ENCODE results near the gene ZNF609. TPM values are rescaled to one million over a fixed set of nuclear protein-coding genes. Genes with fewer than 3 reads are reported as not detected.

The ZNF609 gene
- total RNA-seq, 1 experiment from 2014 or later = 31.0 TPM

DNA sequence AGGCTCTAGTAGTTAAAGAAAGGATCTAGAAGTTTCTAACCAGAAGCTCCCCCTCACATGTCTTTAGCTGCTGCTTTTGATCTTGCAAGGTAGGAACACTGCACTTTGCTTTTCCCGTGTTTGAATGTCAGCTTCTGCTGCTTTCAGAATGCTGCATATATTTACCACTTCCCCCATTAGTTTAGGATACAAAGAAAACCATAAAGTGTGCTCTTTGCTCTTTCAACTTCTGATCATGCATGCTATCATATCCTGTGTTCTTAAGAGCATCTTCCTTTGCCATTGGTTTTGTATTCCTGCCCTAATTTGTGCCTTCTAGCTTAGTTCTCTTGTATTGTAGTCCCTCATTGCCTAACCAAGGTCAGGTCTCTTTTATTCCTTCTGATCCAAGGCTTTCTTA is 43.3 kb downstream of the ZNF609 start:
- no peaks in the 10 kb centered on the region for H3K9me3 ChIP-seq (ENCODE audit: control insufficient read depth in 1 of 2, insufficient read depth in 1 of 2, low read depth in 1 of 2, low read length in 2 of 2)
- H3K9me2 ChIP-seq (ENCODE audit: insufficient read depth) = no peaks in the 10 kb centered on the region
- H3K4me2 ChIP-seq (ENCODE audit: low read length) = no peak overlapping the region
- no peak for DNase-seq (ENCODE audit: low read depth, low spot score)
- no peaks in the 10 kb centered on the region; the same call in none of the 2 replicates for H4K20me1 ChIP-seq (ENCODE audit: insufficient read depth)
- BruUV-seq (replicated peaks) = no TSS peak
- ChIA-PET POLR2A (no interaction called here), RAD21 (ENCODE audit: low non-redundant PET in 1 of 2, low total read pairs in 2 of 2, uncharacterized antibody in 2 of 2, unreplicated experiment in 2 of 2) (no interaction called here), CTCF (interaction anchor here (0.8 kb wide), 1 partner anchor 16 kb away, joined by 3 read pairs; no protein-coding TSS in a partner anchor)
- TF ChIP-seq SIN3A (IDR thresholded peaks at IDR 0.05; ENCODE audit: low read depth) (no peak), ELF1 (IDR thresholded peaks at IDR 0.05; ENCODE audit: borderline replicate concordance, low read depth) (no peak), CEBPB (IDR thresholded peaks at IDR 0.05; ENCODE audit: low read depth) (no peak), EZH2 (IDR thresholded peaks at IDR 0.05) (no peak), CBX3 (IDR thresholded peaks at IDR 0.05; ENCODE audit: low read depth) (no peak)
- peaks cover 23 to 26% of the 10 kb centered on the region in 2 experiments; a peak in 3 of 4 replicates for H3K36me3 ChIP-seq (ENCODE audit: control insufficient read depth in 1 of 2, insufficient read depth in 2 of 2, low read length in 2 of 2)
- no peaks in the 10 kb centered on the region for H3K4me1 ChIP-seq (ENCODE audit: control insufficient read depth in 1 of 2, insufficient read depth in 2 of 2, low read length in 2 of 2)
- no peak overlapping the region for H3K9ac ChIP-seq (ENCODE audit: low read length)
- peaks cover 61% of the 10 kb centered on the region for H3K79me2 ChIP-seq (ENCODE audit: insufficient read depth, low read length)
- no peak overlapping the region for H3K27ac ChIP-seq (ENCODE audit: low read depth, low read length)
- no peaks in the 10 kb centered on the region for H3K27me3 ChIP-seq (ENCODE audit: insufficient read depth, low read length)
- no peak overlapping the region for H2AFZ ChIP-seq (ENCODE audit: low read depth, low read length, poor library complexity, severe bottlenecking)
- no peak overlapping the region for H3K4me3 ChIP-seq (replicated peaks in 1 of 2; ENCODE audit: low read depth in 1 of 2, low read length in 2 of 2)
- no peak for ATAC-seq
- intact Hi-C loops (cut with micrococcal nuclease) = no loop called here

DNA sequence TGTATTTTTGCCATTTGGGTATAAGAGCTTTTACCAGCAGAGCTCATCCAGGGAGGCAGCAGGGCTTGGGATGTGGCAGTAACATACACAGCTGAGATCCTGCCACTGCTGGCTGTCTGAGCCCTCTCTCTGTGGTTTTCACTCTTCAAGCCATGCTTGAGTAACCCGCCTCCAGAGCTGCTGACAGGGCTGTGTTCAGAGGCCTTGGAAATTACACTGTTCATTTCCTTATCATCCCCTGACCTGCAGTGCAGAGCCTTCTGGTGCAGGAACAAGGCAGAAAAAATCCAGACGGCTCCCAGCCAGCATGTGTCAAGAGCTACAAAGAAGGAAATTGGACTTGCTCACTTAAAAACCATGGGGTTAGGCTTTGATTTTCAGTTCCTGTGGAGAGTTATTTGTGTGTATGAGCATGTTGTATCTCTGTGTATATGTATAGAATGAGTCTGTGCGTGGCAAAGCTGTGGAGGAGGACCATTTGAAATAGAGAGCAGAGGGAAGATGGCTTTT is 47.0 kb downstream of the ZNF609 start:
- RAD21 ChIA-PET (ENCODE audit: low non-redundant PET in 1 of 2, low total read pairs in 2 of 2, uncharacterized antibody in 2 of 2, unreplicated experiment in 2 of 2) = no interaction called here
- CTCF ChIA-PET = no interaction called here
- Histone ChIP-seq H3K4me3 (replicated peaks in 1 of 2; ENCODE audit: low read depth in 1 of 2, low read length in 2 of 2) (no peak overlapping the region), H3K9me2 (ENCODE audit: insufficient read depth) (no peaks in the 10 kb centered on the region), H4K20me1 (ENCODE audit: insufficient read depth) (peaks cover 3% of the 10 kb centered on the region; the same call in 1 of the 2 replicates), H3K79me2 (ENCODE audit: insufficient read depth, low read length) (peaks cover 74% of the 10 kb centered on the region), H3K27ac (ENCODE audit: low read depth, low read length) (no peak overlapping the region), H3K36me3 (ENCODE audit: control insufficient read depth in 1 of 2, insufficient read depth in 2 of 2, low read length in 2 of 2) (peaks cover 9% of the 10 kb centered on the region in 2 experiments; a peak in 2 of 4 replicates), H3K4me2 (ENCODE audit: low read length) (no peak overlapping the region), H2AFZ (ENCODE audit: low read depth, low read length, poor library complexity, severe bottlenecking) (no peak overlapping the region), H3K27me3 (ENCODE audit: insufficient read depth, low read length) (no peaks in the 10 kb centered on the region), H3K4me1 (ENCODE audit: control insufficient read depth in 1 of 2, insufficient read depth in 2 of 2, low read length in 2 of 2) (no peaks in the 10 kb centered on the region), H3K9ac (ENCODE audit: low read length) (no peak overlapping the region), H3K9me3 (ENCODE audit: control insufficient read depth in 1 of 2, insufficient read depth in 1 of 2, low read depth in 1 of 2, low read length in 2 of 2) (no peaks in the 10 kb centered on the region)
- no TSS peak for BruUV-seq (replicated peaks)
- POLR2A ChIA-PET = no interaction called here
- DNase-seq (ENCODE audit: low read depth, low spot score) (no peak), ATAC-seq (no peak)
- intact Hi-C loops (cut with micrococcal nuclease) = no loop called here
- TF ChIP-seq SIN3A (IDR thresholded peaks at IDR 0.05; ENCODE audit: low read depth) = no peak
- TF ChIP-seq CBX3 (IDR thresholded peaks at IDR 0.05; ENCODE audit: low read depth) = no peak
- TF ChIP-seq FOSL1 (IDR thresholded peaks at IDR 0.05; ENCODE audit: low read depth) = no peak
- no peak for TF ChIP-seq SP1 (IDR thresholded peaks at IDR 0.05; ENCODE audit: low read depth)
- TF ChIP-seq, protein P1, sequence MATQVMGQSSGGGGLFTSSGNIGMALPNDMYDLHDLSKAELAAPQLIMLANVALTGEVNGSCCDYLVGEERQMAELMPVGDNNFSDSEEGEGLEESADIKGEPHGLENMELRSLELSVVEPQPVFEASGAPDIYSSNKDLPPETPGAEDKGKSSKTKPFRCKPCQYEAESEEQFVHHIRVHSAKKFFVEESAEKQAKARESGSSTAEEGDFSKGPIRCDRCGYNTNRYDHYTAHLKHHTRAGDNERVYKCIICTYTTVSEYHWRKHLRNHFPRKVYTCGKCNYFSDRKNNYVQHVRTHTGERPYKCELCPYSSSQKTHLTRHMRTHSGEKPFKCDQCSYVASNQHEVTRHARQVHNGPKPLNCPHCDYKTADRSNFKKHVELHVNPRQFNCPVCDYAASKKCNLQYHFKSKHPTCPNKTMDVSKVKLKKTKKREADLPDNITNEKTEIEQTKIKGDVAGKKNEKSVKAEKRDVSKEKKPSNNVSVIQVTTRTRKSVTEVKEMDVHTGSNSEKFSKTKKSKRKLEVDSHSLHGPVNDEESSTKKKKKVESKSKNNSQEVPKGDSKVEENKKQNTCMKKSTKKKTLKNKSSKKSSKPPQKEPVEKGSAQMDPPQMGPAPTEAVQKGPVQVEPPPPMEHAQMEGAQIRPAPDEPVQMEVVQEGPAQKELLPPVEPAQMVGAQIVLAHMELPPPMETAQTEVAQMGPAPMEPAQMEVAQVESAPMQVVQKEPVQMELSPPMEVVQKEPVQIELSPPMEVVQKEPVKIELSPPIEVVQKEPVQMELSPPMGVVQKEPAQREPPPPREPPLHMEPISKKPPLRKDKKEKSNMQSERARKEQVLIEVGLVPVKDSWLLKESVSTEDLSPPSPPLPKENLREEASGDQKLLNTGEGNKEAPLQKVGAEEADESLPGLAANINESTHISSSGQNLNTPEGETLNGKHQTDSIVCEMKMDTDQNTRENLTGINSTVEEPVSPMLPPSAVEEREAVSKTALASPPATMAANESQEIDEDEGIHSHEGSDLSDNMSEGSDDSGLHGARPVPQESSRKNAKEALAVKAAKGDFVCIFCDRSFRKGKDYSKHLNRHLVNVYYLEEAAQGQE (IDR thresholded peaks at IDR 0.05; ENCODE audit: low read depth) = no peak
- no peak for TF ChIP-seq EZH2 (IDR thresholded peaks at IDR 0.05)
- no peak for TF ChIP-seq EZH2phosphoT487 (IDR thresholded peaks at IDR 0.05; ENCODE audit: borderline replicate concordance)
- TF ChIP-seq, protein P2, sequence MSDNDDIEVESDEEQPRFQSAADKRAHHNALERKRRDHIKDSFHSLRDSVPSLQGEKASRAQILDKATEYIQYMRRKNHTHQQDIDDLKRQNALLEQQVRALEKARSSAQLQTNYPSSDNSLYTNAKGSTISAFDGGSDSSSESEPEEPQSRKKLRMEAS (IDR thresholded peaks at IDR 0.05) = no peak
